WTC11 (cell line): ENCODE measurements around the gene GYPA.
"Not testable (repeated sequence)": the region's sequence is repeated elsewhere in the genome, so short reads cannot be mapped to it uniquely, and the experiment has no call there.

Experiments used
- CREB1 ChIP-seq: sonication (generic); formaldehyde crosslinking; IDR thresholded peaks from 2 replicates; pipeline ENCODE4 v1.8.0; 2023; ENCODE audit warnings: mild to moderate bottlenecking, missing genetic modification reagents
- ESRRA ChIP-seq: sonication (generic); formaldehyde crosslinking; IDR thresholded peaks from 2 replicates; pipeline ENCODE4 v1.8.1; 2022; ENCODE audit warnings: mild to moderate bottlenecking, missing genetic modification reagents, borderline replicate concordance
- MXD4 ChIP-seq: fragments of 250-450 bp; sonication (Bioruptor Pico); IDR thresholded peaks from 2 replicates; pipeline ENCODE4 v1.8.0; 2021; ENCODE audit warnings: mild to moderate bottlenecking, moderate library complexity, borderline replicate concordance
- NR1H2 ChIP-seq: sonication (generic); formaldehyde crosslinking; IDR thresholded peaks from 2 replicates; pipeline ENCODE4 v1.9.0; 2021; ENCODE audit warnings: mild to moderate bottlenecking, moderate library complexity, missing genetic modification reagents
- NR3C1 ChIP-seq: sonication (generic); formaldehyde crosslinking; conservative IDR thresholded peaks from 2 replicates; pipeline ENCODE4 v1.8.1; 2023; ENCODE audit warnings: low read depth, mild to moderate bottlenecking, missing genetic modification reagents
- TF ChIP-seq, protein P1 (sequence below): sonication (generic); formaldehyde crosslinking; IDR thresholded peaks from 2 replicates; pipeline ENCODE4 v1.8.0; 2022; ENCODE audit warnings: mild to moderate bottlenecking, missing genetic modification reagents
- TF ChIP-seq, protein P2 (sequence below): sonication (generic); formaldehyde crosslinking; IDR thresholded peaks from 2 replicates; pipeline ENCODE4 v1.8.0; 2022; ENCODE audit warnings: missing genetic modification reagents
- TF ChIP-seq, protein P3 (sequence below): fragments of 200-600 bp; IDR thresholded peaks from 2 replicates; pipeline ENCODE4 v1.8.0; 2022; ENCODE audit warnings: antibody characterized with exemption
- TF ChIP-seq, protein P4 (sequence below): sonication (generic); formaldehyde crosslinking; IDR thresholded peaks from 2 replicates; pipeline ENCODE4 v1.8.1; 2023; ENCODE audit warnings: mild to moderate bottlenecking, moderate library complexity, missing genetic modification reagents
- TF ChIP-seq, protein P5 (sequence below): sonication (generic); formaldehyde crosslinking; IDR thresholded peaks from 2 replicates; pipeline ENCODE4 v1.8.0; 2022; ENCODE audit warnings: mild to moderate bottlenecking, missing genetic modification reagents
- TF ChIP-seq, protein P6 (sequence below): sonication (generic); formaldehyde crosslinking; IDR thresholded peaks from 2 replicates; pipeline ENCODE4 v1.8.1; 2023; ENCODE audit warnings: mild to moderate bottlenecking, missing genetic modification reagents, moderate library complexity
- TF ChIP-seq, protein P7 (sequence below): sonication (generic); formaldehyde crosslinking; IDR thresholded peaks from 2 replicates; pipeline ENCODE4 v1.8.0; 2022; ENCODE audit warnings: mild to moderate bottlenecking, missing genetic modification reagents
- TF ChIP-seq, protein P8 (sequence below): sonication (generic); formaldehyde crosslinking; IDR thresholded peaks from 2 replicates; pipeline ENCODE4 v1.8.0; 2023; ENCODE audit warnings: missing genetic modification reagents, mild to moderate bottlenecking, borderline replicate concordance

DNA sequence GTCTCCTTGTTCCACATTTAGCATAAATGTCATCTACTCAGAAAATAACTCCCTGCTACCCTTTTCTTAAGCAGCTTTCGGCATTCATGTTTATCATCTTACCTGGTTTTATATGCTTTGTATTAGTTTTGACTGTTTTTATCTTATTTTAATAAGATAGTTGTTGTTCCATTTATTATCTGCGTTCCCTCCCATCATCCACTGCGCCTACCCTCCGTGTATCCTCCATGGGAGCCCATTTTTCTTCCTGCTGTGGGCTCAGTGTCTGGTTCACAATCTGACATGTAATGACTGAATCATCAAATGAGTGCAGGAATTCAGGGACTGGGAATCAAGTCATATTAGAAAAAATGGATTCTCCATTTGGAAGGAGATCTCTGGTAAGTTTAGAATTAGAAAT is 2.3 kb downstream of the GYPA start:
- TF ChIP-seq, protein P1, sequence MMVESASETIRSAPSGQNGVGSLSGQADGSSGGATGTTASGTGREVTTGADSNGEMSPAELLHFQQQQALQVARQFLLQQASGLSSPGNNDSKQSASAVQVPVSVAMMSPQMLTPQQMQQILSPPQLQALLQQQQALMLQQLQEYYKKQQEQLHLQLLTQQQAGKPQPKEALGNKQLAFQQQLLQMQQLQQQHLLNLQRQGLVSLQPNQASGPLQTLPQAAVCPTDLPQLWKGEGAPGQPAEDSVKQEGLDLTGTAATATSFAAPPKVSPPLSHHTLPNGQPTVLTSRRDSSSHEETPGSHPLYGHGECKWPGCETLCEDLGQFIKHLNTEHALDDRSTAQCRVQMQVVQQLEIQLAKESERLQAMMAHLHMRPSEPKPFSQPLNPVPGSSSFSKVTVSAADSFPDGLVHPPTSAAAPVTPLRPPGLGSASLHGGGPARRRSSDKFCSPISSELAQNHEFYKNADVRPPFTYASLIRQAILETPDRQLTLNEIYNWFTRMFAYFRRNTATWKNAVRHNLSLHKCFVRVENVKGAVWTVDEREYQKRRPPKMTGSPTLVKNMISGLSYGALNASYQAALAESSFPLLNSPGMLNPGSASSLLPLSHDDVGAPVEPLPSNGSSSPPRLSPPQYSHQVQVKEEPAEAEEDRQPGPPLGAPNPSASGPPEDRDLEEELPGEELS (CRISPR knock-in tag): not testable (repeated sequence)
- not testable (repeated sequence) for TF ChIP-seq NR1H2 (CRISPR knock-in tag); NR3C1; CREB1 (CRISPR knock-in tag); ESRRA; MXD4
- TF ChIP-seq, protein P2, sequence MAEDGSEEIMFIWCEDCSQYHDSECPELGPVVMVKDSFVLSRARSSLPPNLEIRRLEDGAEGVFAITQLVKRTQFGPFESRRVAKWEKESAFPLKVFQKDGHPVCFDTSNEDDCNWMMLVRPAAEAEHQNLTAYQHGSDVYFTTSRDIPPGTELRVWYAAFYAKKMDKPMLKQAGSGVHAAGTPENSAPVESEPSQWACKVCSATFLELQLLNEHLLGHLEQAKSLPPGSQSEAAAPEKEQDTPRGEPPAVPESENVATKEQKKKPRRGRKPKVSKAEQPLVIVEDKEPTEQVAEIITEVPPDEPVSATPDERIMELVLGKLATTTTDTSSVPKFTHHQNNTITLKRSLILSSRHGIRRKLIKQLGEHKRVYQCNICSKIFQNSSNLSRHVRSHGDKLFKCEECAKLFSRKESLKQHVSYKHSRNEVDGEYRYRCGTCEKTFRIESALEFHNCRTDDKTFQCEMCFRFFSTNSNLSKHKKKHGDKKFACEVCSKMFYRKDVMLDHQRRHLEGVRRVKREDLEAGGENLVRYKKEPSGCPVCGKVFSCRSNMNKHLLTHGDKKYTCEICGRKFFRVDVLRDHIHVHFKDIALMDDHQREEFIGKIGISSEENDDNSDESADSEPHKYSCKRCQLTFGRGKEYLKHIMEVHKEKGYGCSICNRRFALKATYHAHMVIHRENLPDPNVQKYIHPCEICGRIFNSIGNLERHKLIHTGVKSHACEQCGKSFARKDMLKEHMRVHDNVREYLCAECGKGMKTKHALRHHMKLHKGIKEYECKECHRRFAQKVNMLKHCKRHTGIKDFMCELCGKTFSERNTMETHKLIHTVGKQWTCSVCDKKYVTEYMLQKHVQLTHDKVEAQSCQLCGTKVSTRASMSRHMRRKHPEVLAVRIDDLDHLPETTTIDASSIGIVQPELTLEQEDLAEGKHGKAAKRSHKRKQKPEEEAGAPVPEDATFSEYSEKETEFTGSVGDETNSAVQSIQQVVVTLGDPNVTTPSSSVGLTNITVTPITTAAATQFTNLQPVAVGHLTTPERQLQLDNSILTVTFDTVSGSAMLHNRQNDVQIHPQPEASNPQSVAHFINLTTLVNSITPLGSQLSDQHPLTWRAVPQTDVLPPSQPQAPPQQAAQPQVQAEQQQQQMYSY (CRISPR knock-in tag): not testable (repeated sequence)
- TF ChIP-seq, protein P3, sequence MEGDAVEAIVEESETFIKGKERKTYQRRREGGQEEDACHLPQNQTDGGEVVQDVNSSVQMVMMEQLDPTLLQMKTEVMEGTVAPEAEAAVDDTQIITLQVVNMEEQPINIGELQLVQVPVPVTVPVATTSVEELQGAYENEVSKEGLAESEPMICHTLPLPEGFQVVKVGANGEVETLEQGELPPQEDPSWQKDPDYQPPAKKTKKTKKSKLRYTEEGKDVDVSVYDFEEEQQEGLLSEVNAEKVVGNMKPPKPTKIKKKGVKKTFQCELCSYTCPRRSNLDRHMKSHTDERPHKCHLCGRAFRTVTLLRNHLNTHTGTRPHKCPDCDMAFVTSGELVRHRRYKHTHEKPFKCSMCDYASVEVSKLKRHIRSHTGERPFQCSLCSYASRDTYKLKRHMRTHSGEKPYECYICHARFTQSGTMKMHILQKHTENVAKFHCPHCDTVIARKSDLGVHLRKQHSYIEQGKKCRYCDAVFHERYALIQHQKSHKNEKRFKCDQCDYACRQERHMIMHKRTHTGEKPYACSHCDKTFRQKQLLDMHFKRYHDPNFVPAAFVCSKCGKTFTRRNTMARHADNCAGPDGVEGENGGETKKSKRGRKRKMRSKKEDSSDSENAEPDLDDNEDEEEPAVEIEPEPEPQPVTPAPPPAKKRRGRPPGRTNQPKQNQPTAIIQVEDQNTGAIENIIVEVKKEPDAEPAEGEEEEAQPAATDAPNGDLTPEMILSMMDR: not testable (repeated sequence)
- TF ChIP-seq, protein P4, sequence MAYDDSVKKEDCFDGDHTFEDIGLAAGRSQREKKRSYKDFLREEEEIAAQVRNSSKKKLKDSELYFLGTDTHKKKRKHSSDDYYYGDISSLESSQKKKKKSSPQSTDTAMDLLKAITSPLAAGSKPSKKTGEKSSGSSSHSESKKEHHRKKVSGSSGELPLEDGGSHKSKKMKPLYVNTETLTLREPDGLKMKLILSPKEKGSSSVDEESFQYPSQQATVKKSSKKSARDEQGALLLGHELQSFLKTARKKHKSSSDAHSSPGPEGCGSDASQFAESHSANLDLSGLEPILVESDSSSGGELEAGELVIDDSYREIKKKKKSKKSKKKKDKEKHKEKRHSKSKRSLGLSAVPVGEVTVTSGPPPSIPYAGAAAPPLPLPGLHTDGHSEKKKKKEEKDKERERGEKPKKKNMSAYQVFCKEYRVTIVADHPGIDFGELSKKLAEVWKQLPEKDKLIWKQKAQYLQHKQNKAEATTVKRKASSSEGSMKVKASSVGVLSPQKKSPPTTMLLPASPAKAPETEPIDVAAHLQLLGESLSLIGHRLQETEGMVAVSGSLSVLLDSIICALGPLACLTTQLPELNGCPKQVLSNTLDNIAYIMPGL (CRISPR knock-in tag): not testable (repeated sequence)
- TF ChIP-seq, protein P5, sequence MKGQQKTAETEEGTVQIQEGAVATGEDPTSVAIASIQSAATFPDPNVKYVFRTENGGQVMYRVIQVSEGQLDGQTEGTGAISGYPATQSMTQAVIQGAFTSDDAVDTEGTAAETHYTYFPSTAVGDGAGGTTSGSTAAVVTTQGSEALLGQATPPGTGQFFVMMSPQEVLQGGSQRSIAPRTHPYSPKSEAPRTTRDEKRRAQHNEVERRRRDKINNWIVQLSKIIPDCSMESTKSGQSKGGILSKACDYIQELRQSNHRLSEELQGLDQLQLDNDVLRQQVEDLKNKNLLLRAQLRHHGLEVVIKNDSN (CRISPR knock-in tag): not testable (repeated sequence)
- TF ChIP-seq, protein P6, sequence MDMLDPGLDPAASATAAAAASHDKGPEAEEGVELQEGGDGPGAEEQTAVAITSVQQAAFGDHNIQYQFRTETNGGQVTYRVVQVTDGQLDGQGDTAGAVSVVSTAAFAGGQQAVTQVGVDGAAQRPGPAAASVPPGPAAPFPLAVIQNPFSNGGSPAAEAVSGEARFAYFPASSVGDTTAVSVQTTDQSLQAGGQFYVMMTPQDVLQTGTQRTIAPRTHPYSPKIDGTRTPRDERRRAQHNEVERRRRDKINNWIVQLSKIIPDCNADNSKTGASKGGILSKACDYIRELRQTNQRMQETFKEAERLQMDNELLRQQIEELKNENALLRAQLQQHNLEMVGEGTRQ (CRISPR knock-in tag): not testable (repeated sequence)
- TF ChIP-seq, protein P7, sequence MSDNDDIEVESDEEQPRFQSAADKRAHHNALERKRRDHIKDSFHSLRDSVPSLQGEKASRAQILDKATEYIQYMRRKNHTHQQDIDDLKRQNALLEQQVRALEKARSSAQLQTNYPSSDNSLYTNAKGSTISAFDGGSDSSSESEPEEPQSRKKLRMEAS: not testable (repeated sequence)
- TF ChIP-seq, protein P8, sequence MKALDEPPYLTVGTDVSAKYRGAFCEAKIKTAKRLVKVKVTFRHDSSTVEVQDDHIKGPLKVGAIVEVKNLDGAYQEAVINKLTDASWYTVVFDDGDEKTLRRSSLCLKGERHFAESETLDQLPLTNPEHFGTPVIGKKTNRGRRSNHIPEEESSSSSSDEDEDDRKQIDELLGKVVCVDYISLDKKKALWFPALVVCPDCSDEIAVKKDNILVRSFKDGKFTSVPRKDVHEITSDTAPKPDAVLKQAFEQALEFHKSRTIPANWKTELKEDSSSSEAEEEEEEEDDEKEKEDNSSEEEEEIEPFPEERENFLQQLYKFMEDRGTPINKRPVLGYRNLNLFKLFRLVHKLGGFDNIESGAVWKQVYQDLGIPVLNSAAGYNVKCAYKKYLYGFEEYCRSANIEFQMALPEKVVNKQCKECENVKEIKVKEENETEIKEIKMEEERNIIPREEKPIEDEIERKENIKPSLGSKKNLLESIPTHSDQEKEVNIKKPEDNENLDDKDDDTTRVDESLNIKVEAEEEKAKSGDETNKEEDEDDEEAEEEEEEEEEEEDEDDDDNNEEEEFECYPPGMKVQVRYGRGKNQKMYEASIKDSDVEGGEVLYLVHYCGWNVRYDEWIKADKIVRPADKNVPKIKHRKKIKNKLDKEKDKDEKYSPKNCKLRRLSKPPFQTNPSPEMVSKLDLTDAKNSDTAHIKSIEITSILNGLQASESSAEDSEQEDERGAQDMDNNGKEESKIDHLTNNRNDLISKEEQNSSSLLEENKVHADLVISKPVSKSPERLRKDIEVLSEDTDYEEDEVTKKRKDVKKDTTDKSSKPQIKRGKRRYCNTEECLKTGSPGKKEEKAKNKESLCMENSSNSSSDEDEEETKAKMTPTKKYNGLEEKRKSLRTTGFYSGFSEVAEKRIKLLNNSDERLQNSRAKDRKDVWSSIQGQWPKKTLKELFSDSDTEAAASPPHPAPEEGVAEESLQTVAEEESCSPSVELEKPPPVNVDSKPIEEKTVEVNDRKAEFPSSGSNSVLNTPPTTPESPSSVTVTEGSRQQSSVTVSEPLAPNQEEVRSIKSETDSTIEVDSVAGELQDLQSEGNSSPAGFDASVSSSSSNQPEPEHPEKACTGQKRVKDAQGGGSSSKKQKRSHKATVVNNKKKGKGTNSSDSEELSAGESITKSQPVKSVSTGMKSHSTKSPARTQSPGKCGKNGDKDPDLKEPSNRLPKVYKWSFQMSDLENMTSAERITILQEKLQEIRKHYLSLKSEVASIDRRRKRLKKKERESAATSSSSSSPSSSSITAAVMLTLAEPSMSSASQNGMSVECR: not testable (repeated sequence)
